ENCODE data around the gene HAGHL. TPM values are rescaled to one million over a fixed set of nuclear protein-coding genes. Genes with fewer than 3 reads are reported as not detected.

Gene HAGHL, protein sequence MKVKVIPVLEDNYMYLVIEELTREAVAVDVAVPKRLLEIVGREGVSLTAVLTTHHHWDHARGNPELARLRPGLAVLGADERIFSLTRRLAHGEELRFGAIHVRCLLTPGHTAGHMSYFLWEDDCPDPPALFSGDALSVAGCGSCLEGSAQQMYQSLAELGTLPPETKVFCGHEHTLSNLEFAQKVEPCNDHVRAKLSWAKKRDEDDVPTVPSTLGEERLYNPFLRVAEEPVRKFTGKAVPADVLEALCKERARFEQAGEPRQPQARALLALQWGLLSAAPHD
- total RNA-seq = 10 to 100 TPM in 1 of 2 donors, 1 to 10 TPM in 1; 8.9 to 11.4 TPM
- 7.5 TPM for polyA plus RNA-seq (2013, experiment 1 of 2)
- 6.2 TPM for polyA plus RNA-seq (2013, experiment 2 of 2)
- long read RNA-seq, experiment 1, partial matches to known transcripts = 0 of 3 reads
- long read RNA-seq, experiment 1, other reads (novel, unspliced or antisense) = 2 of 3 reads
- long read RNA-seq, experiment 2, partial matches to known transcripts = 3 of 10 reads
- long read RNA-seq, experiment 2, other reads (novel, unspliced or antisense) = 5 of 10 reads
- long read RNA-seq, experiment 3, partial matches to known transcripts = 2 of 24 reads
- long read RNA-seq, experiment 3, other reads (novel, unspliced or antisense) = 15 of 24 reads
- long read RNA-seq, experiment 4, partial matches to known transcripts = 0 of 8 reads
- long read RNA-seq, experiment 4, other reads (novel, unspliced or antisense) = 6 of 8 reads

DNA sequence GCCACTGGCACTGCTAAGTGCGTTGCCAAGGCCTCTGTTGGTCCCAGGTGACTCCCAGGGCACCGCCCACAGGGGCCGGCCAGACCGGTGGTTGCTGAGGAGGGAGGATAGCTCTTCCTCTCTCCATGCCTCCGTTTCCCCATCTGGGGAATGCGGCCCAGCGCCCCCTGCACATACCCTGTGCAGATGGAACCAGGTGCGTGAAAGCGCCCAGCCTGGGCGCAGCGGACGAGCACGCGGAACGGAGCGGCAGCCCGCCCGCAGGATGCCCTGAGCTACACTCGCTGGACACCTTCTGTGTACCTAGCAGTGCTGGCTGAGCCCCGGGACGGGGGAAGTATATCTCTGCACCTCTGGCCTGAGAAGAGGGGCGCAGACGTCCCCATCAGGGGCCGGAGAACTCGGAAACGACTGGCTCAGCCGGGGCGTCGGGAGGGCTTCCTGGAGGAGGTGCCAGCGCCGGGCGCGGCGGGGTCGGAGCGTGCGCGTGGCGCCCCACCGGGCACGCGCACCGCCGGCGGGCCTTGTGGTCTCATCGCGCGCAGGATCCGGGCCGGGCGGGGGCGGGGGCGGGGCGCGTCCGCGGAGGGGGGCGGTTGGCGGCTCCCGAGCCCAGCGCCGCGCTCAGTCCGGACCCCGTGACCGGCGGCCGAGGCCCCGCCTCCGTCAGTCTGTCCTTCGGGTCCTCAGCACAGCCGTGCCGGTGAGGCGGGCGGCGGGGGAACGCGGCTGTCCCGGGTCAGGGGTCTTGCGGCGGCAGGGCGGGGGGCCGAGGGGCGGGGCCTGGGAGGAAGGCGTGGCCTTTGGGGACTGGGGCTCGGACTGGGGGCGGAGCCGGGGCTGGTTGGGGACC is at the start of gene HAGHL, which contains the start of gene CCDC78:
TSS of gene HAGHL (plus strand) at position 669 of the 853 bp plus-strand sequence. CDS start 404 bp downstream, outside the sequence.
TSS of gene CCDC78 (minus strand) at position 6 of the 853 bp plus-strand sequence. CDS start 76 bp downstream, outside the sequence.
- H3K27ac Mint-ChIP-seq = no peak within 1 kb of the TSS

GRCh38 chr16:677316-678190 is 49.4 kb upstream of the HAGHL start:
- no peak overlapping the region for H3K27ac Mint-ChIP-seq
- Histone ChIP-seq H3K9me3 (ENCODE audit: control insufficient read depth, low read length) (no peaks in the 10 kb centered on the region), H3K4me1 (ENCODE audit: control insufficient read depth, insufficient read depth, low read length) (peaks cover 14% of the 10 kb centered on the region), H3K27ac (ENCODE audit: low read depth, low read length) (no peak overlapping the region), H3K4me3 (ENCODE audit: low read length) (no peak overlapping the region), H3K27me3 (ENCODE audit: control insufficient read depth, insufficient read depth, low read length, poor library complexity, severe bottlenecking) (no peaks in the 10 kb centered on the region), H3K36me3 (ENCODE audit: control insufficient read depth, insufficient read depth, low read length) (peaks cover 27% of the 10 kb centered on the region), H3K9ac (ENCODE audit: extremely low read depth, low read length, poor library complexity, severe bottlenecking) (no peak overlapping the region)
- peak; percentile 70 for DNase-seq
- peaks cover 20% of the 10 kb centered on the region for H3K36me3 Mint-ChIP-seq (ENCODE audit: low read depth)
- H3K4me1 Mint-ChIP-seq = peaks cover 18% of the 10 kb centered on the region
- H3K27me3 Mint-ChIP-seq (ENCODE audit: insufficient read depth) = no peaks in the 10 kb centered on the region
- no peak for TF ChIP-seq CTCF (conservative IDR thresholded peaks at IDR 0.05)
- WGBS, 2 experiments (ENCODE audit: insufficient coverage in 1 of 2, insufficient read length in 1 of 2) = 90 to 92% methylated on average over 27 to 57 of the region's 57 CpGs
- H3K9me3 Mint-ChIP-seq = no peaks in the 10 kb centered on the region
- no peak overlapping the region for H3K4me3 Mint-ChIP-seq

More for the DNA sequence above, at the start of gene HAGHL, which contains the start of gene CCDC78:
- no peak within 1 kb of the TSS for H3K27ac ChIP-seq (ENCODE audit: low read depth, low read length)
- peaks cover 19% of the 10 kb centered on the region for H3K27me3 ChIP-seq (ENCODE audit: control insufficient read depth, insufficient read depth, low read length, poor library complexity, severe bottlenecking)
- H3K27me3 Mint-ChIP-seq (ENCODE audit: insufficient read depth) = peaks cover 15% of the 10 kb centered on the region
- H3K4me1 Mint-ChIP-seq = no peaks in the 10 kb centered on the region
- peak; percentile 92 for DNase-seq
- H3K4me1 ChIP-seq (ENCODE audit: control insufficient read depth, insufficient read depth, low read length) = peaks cover 3% of the 10 kb centered on the region
- no peak for TF ChIP-seq CTCF (conservative IDR thresholded peaks at IDR 0.05)
- H3K9ac ChIP-seq (ENCODE audit: extremely low read depth, low read length, poor library complexity, severe bottlenecking) = no peak within 1 kb of the TSS
- no peaks in the 10 kb centered on the region for H3K36me3 Mint-ChIP-seq (ENCODE audit: low read depth)
- H3K4me3 Mint-ChIP-seq = peak within 1 kb of the TSS; percentile 53
- no peaks in the 10 kb centered on the region for H3K9me3 ChIP-seq (ENCODE audit: control insufficient read depth, low read length)
- peak within 1 kb of the TSS; percentile 79 for H3K4me3 ChIP-seq (ENCODE audit: low read length)
- no peaks in the 10 kb centered on the region for H3K36me3 ChIP-seq (ENCODE audit: control insufficient read depth, insufficient read depth, low read length)
- H3K9me3 Mint-ChIP-seq = no peaks in the 10 kb centered on the region
- 2 to 3% methylated on average over 11 to 88 of the region's 88 CpGs for WGBS, 2 experiments (ENCODE audit: insufficient coverage in 1 of 2, insufficient read length in 1 of 2)
